SU-DHL-6 (cell line): ENCODE results near the gene HSPBP1.
A peak's percentile ranks its signal among the peaks of the same experiment; 100 is the strongest.

Source experiments
- H2AFZ ChIP-seq: fragments of 200-600 bp; sonication (generic); 2 replicates; pipeline ENCODE4 v1.6.1; 2014; ENCODE audit warnings: low read depth, mild to moderate bottlenecking, moderate library complexity, mixed read lengths, antibody characterized with exemption, low read length; ENCODE audit not compliant: severe bottlenecking
- H3F3A ChIP-seq: fragments of 200-600 bp; shearing (Covaris generic); 2 replicates; pipeline ENCODE4 v1.6.0; 2016; ENCODE audit warnings: antibody characterized with exemption, mild to moderate bottlenecking; ENCODE audit not compliant: insufficient read depth
- H3K27ac ChIP-seq: fragments of 200-600 bp; sonication (generic); 2 replicates; pipeline ENCODE4 v1.5.1; 2016; ENCODE audit warnings: low read depth, mild to moderate bottlenecking, low read length, moderate library complexity, mixed read lengths
- H3K27me3 ChIP-seq: fragments of 200-600 bp; sonication (generic), shearing (Covaris generic); 2 replicates; pipeline ENCODE4 v1.6.0; 2014; ENCODE audit warnings: mild to moderate bottlenecking, low read length
- H3K36me3 ChIP-seq: fragments of 200-600 bp; sonication (generic); 2 replicates; pipeline ENCODE4 v1.6.1; 2014; ENCODE audit warnings: mild to moderate bottlenecking, low read length, mixed read lengths
- H3K4me2 ChIP-seq: fragments of 300-600, 200-600 bp; shearing (Covaris generic), sonication (generic); 2 replicates; pipeline ENCODE4 v1.6.0; 2014; ENCODE audit warnings: low read length, low read depth, mild to moderate bottlenecking; ENCODE audit not compliant: poor library complexity, severe bottlenecking
- H3K4me3 ChIP-seq: fragments of 200-600 bp; sonication (generic); 2 replicates; pipeline ENCODE4 v1.5.1; 2014; ENCODE audit warnings: antibody characterized with exemption, low read length, mild to moderate bottlenecking, mixed read lengths; ENCODE audit not compliant: insufficient read depth, poor library complexity, severe bottlenecking
- H3K79me2 ChIP-seq: fragments of 200-600 bp; sonication (generic); 2 replicates; pipeline ENCODE4 v1.6.1; 2014; ENCODE audit warnings: mild to moderate bottlenecking, low read length, moderate library complexity; ENCODE audit not compliant: insufficient read depth
- H3K9ac ChIP-seq: fragments of 200-600 bp; sonication (generic); 2 replicates; pipeline ENCODE4 v1.7.0; 2014; ENCODE audit warnings: mild to moderate bottlenecking, low read length
- H3K9me2 ChIP-seq: fragments of 200-600 bp; sonication (generic); replicated peaks from 2 replicates; pipeline ENCODE4 v1.6.1; 2014; ENCODE audit warnings: low read length; ENCODE audit not compliant: insufficient read depth
- H3K9me3 ChIP-seq: fragments of 200-600 bp; sonication (generic); 2 replicates; pipeline ENCODE4 v1.6.1; 2014; ENCODE audit warnings: low read length, mixed read lengths; ENCODE audit not compliant: insufficient read depth
- H4K20me1 ChIP-seq: fragments of 200-600 bp; sonication (generic); 2 replicates; pipeline ENCODE4 v1.6.1; 2014; ENCODE audit warnings: low read depth, mild to moderate bottlenecking, antibody characterized with exemption, low read length, moderate library complexity, mixed read lengths
- CTCF ChIP-seq: fragments of 200-600 bp; sonication (generic); IDR thresholded peaks from one replicate; pipeline ENCODE4 v1.5.1; 2017; ENCODE audit warnings: antibody characterized with exemption, mild to moderate bottlenecking, low read length, moderate library complexity; ENCODE audit not compliant: insufficient read depth, poor library complexity, severe bottlenecking
- EZH2phosphoT487 ChIP-seq: fragments of 200-600 bp; sonication (generic), shearing (Covaris generic); conservative IDR thresholded peaks from 2 replicates; pipeline ENCODE4 v1.6.1; 2018; ENCODE audit warnings: mild to moderate bottlenecking, antibody characterized with exemption, low read length, moderate library complexity, mixed read lengths

The HSPBP1 gene

GRCh38 chr19:55257461-55258420 lies 22.2 kb downstream of the HSPBP1 start:
- H3K4me2 ChIP-seq, result peak overlapping the region; percentile 98
- peak overlapping the region; percentile 99 for H3K27ac ChIP-seq
- H3K36me3 ChIP-seq, result no peaks in the 10 kb centered on the region
- peaks cover 50% of the 10 kb centered on the region for H3F3A ChIP-seq
- no peak for TF ChIP-seq EZH2phosphoT487
- no peak for TF ChIP-seq CTCF
- H3K79me2 ChIP-seq, result peaks cover 59% of the 10 kb centered on the region
- no peak overlapping the region for H2AFZ ChIP-seq
- no peaks in the 10 kb centered on the region for H3K9me2 ChIP-seq
- H4K20me1 ChIP-seq, result no peaks in the 10 kb centered on the region
- no peaks in the 10 kb centered on the region for H3K9me3 ChIP-seq
- peak overlapping the region; percentile 94 for H3K9ac ChIP-seq
- H3K27me3 ChIP-seq, result no peaks in the 10 kb centered on the region
- peak overlapping the region; percentile 73 for H3K4me3 ChIP-seq

GRCh38 chr19:55256562-55257460 lies 23.1 kb downstream of the HSPBP1 start:
- Histone ChIP-seq H3K9ac (peak overlapping the region; percentile 94), H4K20me1 (no peaks in the 10 kb centered on the region), H3K9me3 (no peaks in the 10 kb centered on the region), H3K27me3 (no peaks in the 10 kb centered on the region), H3K9me2 (no peaks in the 10 kb centered on the region), H3K27ac (peak overlapping the region; percentile 99), H3K79me2 (peaks cover 69% of the 10 kb centered on the region), H3K36me3 (no peaks in the 10 kb centered on the region), H2AFZ (no peak overlapping the region), H3K4me2 (peak overlapping the region; percentile 98), H3K4me3 (peak overlapping the region; percentile 73), H3F3A (peaks cover 50% of the 10 kb centered on the region)
- TF ChIP-seq CTCF (no peak), EZH2phosphoT487 (no peak)

GRCh38 chr19:55255618-55256423 lies 24.1 kb downstream of the HSPBP1 start:
- no peaks in the 10 kb centered on the region for H4K20me1 ChIP-seq
- peak overlapping the region; percentile 99 for H3K27ac ChIP-seq
- H3K9me2 ChIP-seq, result no peaks in the 10 kb centered on the region
- peak overlapping the region; percentile 98 for H3K4me2 ChIP-seq
- H3K79me2 ChIP-seq, result peaks cover 79% of the 10 kb centered on the region
- H3F3A ChIP-seq, result peaks cover 50% of the 10 kb centered on the region
- no peaks in the 10 kb centered on the region for H3K9me3 ChIP-seq
- H3K4me3 ChIP-seq, result peak overlapping the region; percentile 73
- peak overlapping the region; percentile 94 for H3K9ac ChIP-seq
- no peak for TF ChIP-seq EZH2phosphoT487
- no peak for TF ChIP-seq CTCF
- H3K36me3 ChIP-seq, result no peaks in the 10 kb centered on the region
- H3K27me3 ChIP-seq, result no peaks in the 10 kb centered on the region
- no peak overlapping the region for H2AFZ ChIP-seq
